ACC112 (cell line): ENCODE measurements around the gene LAYN.

ENCODE experiments used
- H2AFZ ChIP-seq: fragments of 200-600 bp; sonication (generic); one replicate; pipeline ENCODE4 v1.6.0; 2017; ENCODE audit warnings: antibody characterized with exemption, low read length; ENCODE audit not compliant: unreplicated experiment
- H3K27ac ChIP-seq: fragments of 200-600 bp; sonication (generic); 2 replicates; pipeline ENCODE4 v1.5.1; 2014; ENCODE audit warnings: low read depth, mild to moderate bottlenecking, antibody characterized with exemption, low read length, moderate library complexity
- H3K27me3 ChIP-seq: fragments of 200-600 bp; sonication (generic); 2 replicates; pipeline ENCODE4 v1.6.1; 2014; ENCODE audit warnings: mild to moderate bottlenecking, antibody characterized with exemption, low read length, moderate library complexity, mixed read lengths; ENCODE audit not compliant: insufficient read depth
- H3K36me3 ChIP-seq: fragments of 200-600 bp; sonication (generic); 2 replicates; pipeline ENCODE4 v1.6.1; 2016; ENCODE audit warnings: mild to moderate bottlenecking, antibody characterized with exemption, low read length, moderate library complexity, mixed read lengths; ENCODE audit not compliant: insufficient read depth
- H3K4me1 ChIP-seq: fragments of 200-600 bp; sonication (generic); one replicate; pipeline ENCODE4 v1.6.1; 2016; ENCODE audit warnings: low read length, mixed read lengths; ENCODE audit not compliant: insufficient read depth, unreplicated experiment, control insufficient read depth
- H3K4me3 ChIP-seq: fragments of 200-600 bp; sonication (generic); 2 replicates; pipeline ENCODE4 v1.5.1; 2014; ENCODE audit warnings: mild to moderate bottlenecking, low read depth, low read length
- H3K79me2 ChIP-seq: fragments of 200-600 bp; sonication (generic); one replicate; pipeline ENCODE4 v1.6.0; 2016; ENCODE audit warnings: low read length; ENCODE audit not compliant: control insufficient read depth, unreplicated experiment, insufficient read depth

LAYN gene

GRCh38 chr11:111561791-111562325, 21.3 kb downstream of the LAYN start:
- no peak overlapping the region for H2AFZ ChIP-seq

GRCh38 chr11:111562692-111563389, 22.3 kb downstream of the LAYN start:
- peaks cover 13% of the 10 kb centered on the region; the same call in 1 of the 2 replicates for H3K36me3 ChIP-seq
- no peak overlapping the region for H3K4me3 ChIP-seq
- H2AFZ ChIP-seq = no peak overlapping the region
- peaks cover 33% of the 10 kb centered on the region for H3K4me1 ChIP-seq
- no peaks in the 10 kb centered on the region for H3K79me2 ChIP-seq
- H3K27ac ChIP-seq = peak overlapping the region; percentile 88
- H3K27me3 ChIP-seq = no peaks in the 10 kb centered on the region

More at GRCh38 chr11:111561791-111562325, 21.3 kb downstream of the LAYN start:
- H3K27ac ChIP-seq = peak overlapping the region; percentile 88
- H3K27me3 ChIP-seq = no peaks in the 10 kb centered on the region
- H3K4me1 ChIP-seq = peaks cover 41% of the 10 kb centered on the region
- no peaks in the 10 kb centered on the region for H3K79me2 ChIP-seq
- peak overlapping the region; percentile 6; the same call in 1 of the 2 replicates for H3K4me3 ChIP-seq
- peaks cover 13% of the 10 kb centered on the region; the same call in 1 of the 2 replicates for H3K36me3 ChIP-seq

GRCh38 chr11:111565114-111565720, 24.7 kb downstream of the LAYN start:
- Histone ChIP-seq H2AFZ (no peak overlapping the region), H3K27ac (no peak overlapping the region), H3K79me2 (no peaks in the 10 kb centered on the region), H3K27me3 (no peaks in the 10 kb centered on the region), H3K36me3 (peaks cover 4% of the 10 kb centered on the region; the same call in 1 of the 2 replicates), H3K4me1 (peaks cover 25% of the 10 kb centered on the region), H3K4me3 (no peak overlapping the region)

- H3K36me3 ChIP-seq = no peaks in the 10 kb centered on the region
- peaks cover 14% of the 10 kb centered on the region for H3K4me1 ChIP-seq
- H3K79me2 ChIP-seq = no peaks in the 10 kb centered on the region
- no peak overlapping the region for H2AFZ ChIP-seq
- no peaks in the 10 kb centered on the region for H3K27me3 ChIP-seq
- H3K4me3 ChIP-seq = no peak overlapping the region
- H3K27ac ChIP-seq = no peak overlapping the region
Measured at GRCh38 chr11:111566324-111566723, 25.8 kb downstream of the LAYN start.

GRCh38 chr11:111569476-111569875, 29.0 kb downstream of the LAYN start:
- peaks cover 17% of the 10 kb centered on the region for H3K4me1 ChIP-seq
- no peak overlapping the region for H3K4me3 ChIP-seq
- H3K27ac ChIP-seq = no peak overlapping the region
- H3K36me3 ChIP-seq = no peaks in the 10 kb centered on the region
- H3K27me3 ChIP-seq = no peaks in the 10 kb centered on the region
- H2AFZ ChIP-seq = no peak overlapping the region
- no peaks in the 10 kb centered on the region for H3K79me2 ChIP-seq

GRCh38 chr11:111570796-111571195, 30.3 kb downstream of the LAYN start:
- Histone ChIP-seq H3K36me3 (no peaks in the 10 kb centered on the region), H2AFZ (no peak overlapping the region), H3K79me2 (no peaks in the 10 kb centered on the region), H3K27ac (no peak overlapping the region), H3K4me3 (no peak overlapping the region), H3K27me3 (no peaks in the 10 kb centered on the region), H3K4me1 (peaks cover 21% of the 10 kb centered on the region)

- Histone ChIP-seq H3K27me3 (no peaks in the 10 kb centered on the region), H3K4me1 (peaks cover 21% of the 10 kb centered on the region), H2AFZ (no peak overlapping the region), H3K79me2 (no peaks in the 10 kb centered on the region), H3K36me3 (no peaks in the 10 kb centered on the region), H3K27ac (no peak overlapping the region), H3K4me3 (no peak overlapping the region)
Measured at GRCh38 chr11:111571829-111572501, 31.4 kb downstream of the LAYN start.

GRCh38 chr11:111572581-111572980, 32.1 kb downstream of the LAYN start:
- Histone ChIP-seq H3K36me3 (no peaks in the 10 kb centered on the region), H3K79me2 (no peaks in the 10 kb centered on the region), H3K27me3 (no peaks in the 10 kb centered on the region), H3K27ac (no peak overlapping the region), H2AFZ (no peak overlapping the region), H3K4me3 (no peak overlapping the region), H3K4me1 (peaks cover 21% of the 10 kb centered on the region)

GRCh38 chr11:111573821-111574249, 33.3 kb downstream of the LAYN start:
- Histone ChIP-seq H3K27me3 (no peaks in the 10 kb centered on the region), H3K4me3 (peak overlapping the region; percentile 68), H3K4me1 (peaks cover 21% of the 10 kb centered on the region), H3K27ac (peak overlapping the region; percentile 35; the same call in 1 of the 2 replicates), H3K79me2 (no peaks in the 10 kb centered on the region), H2AFZ (peak overlapping the region; percentile 47), H3K36me3 (no peaks in the 10 kb centered on the region)

GRCh38 chr11:111574373-111575225, 34.1 kb downstream of the LAYN start:
- peak overlapping the region; percentile 68 for H3K4me3 ChIP-seq
- H3K4me1 ChIP-seq = peaks cover 21% of the 10 kb centered on the region
- H3K27ac ChIP-seq = peak overlapping the region; percentile 35; the same call in 1 of the 2 replicates
- no peaks in the 10 kb centered on the region for H3K36me3 ChIP-seq
- H3K27me3 ChIP-seq = no peaks in the 10 kb centered on the region
- peak overlapping the region; percentile 47 for H2AFZ ChIP-seq
- H3K79me2 ChIP-seq = no peaks in the 10 kb centered on the region
